Endothelial cell of umbilical vein (primary cell): Measurements from ENCODE around the gene UPB1. TPM values are rescaled to one million over a fixed set of nuclear protein-coding genes. Genes with fewer than 3 reads are reported as not detected.

Experiments used
- BruUV-seq: library from RNA; stranded (reverse); fragments of 400-500 nt; replicated peaks from 2 replicates; lab custom pipeline; 2021; lab: Mats Ljungman, UMichigan
- CTCF ChIA-PET: fragments of 300-600, 350-600 bp; sonication (Branson Sonifier 250); formaldehyde crosslinking; loops from one replicate; lab custom pipeline; 2021; ENCODE audit warnings: antibody characterized with exemption, inconsistent platforms; lab: Charles Lee
- POLR2A ChIA-PET: fragments of 300-600, 350-600 bp; sonication (Branson Sonifier 250); formaldehyde crosslinking; loops from one replicate; lab custom pipeline; 2021; ENCODE audit warnings: antibody characterized with exemption, inconsistent platforms; lab: Charles Lee
- DNase-seq: peaks from one replicate; pipeline ENCODE4 v3.0.0-alpha.2; 2011; ENCODE audit warnings: low read depth, low spot score
- FAIRE-seq: peaks from 2 replicates; lab custom pipeline; 2011; peaks lifted over from hg19 to GRCh38; lab: Jason Lieb, UNC
- H2AFZ ChIP-seq: 2 replicates; pipeline ENCODE4 v1.6.0; 2012; ENCODE audit warnings: low read depth, low read length, control low read depth, inconsistent platforms
- H3K27ac ChIP-seq: 2 replicates; pipeline ENCODE4 v1.5.1; 2011; ENCODE audit warnings: low read depth, mild to moderate bottlenecking, control low read depth, low read length, moderate library complexity; ENCODE audit not compliant: insufficient read depth
- H3K27me3 ChIP-seq, 2 experiments: 2 replicates each; pipeline versions ENCODE4 v1.6.0 to v1.6.1; 2011; ENCODE audit warnings: low read length in 2 of 2, mixed read lengths in 1 of 2; ENCODE audit not compliant: control insufficient read depth in 2 of 2, insufficient read depth in 2 of 2
- H3K36me3 ChIP-seq, 2 experiments: 2 replicates in 1 of 2; 3 replicates in 1 of 2; pipeline ENCODE4 v1.5.1; 2011; ENCODE audit warnings: low read length in 2 of 2, mild to moderate bottlenecking in 1 of 2, moderate library complexity in 1 of 2; ENCODE audit not compliant: control insufficient read depth in 2 of 2, insufficient read depth in 2 of 2; ENCODE audit errors: extremely low read depth in 1 of 2
- H3K4me1 ChIP-seq: 3 replicates; pipeline ENCODE4 v1.5.1; 2011; ENCODE audit warnings: mild to moderate bottlenecking, low read length; ENCODE audit not compliant: control insufficient read depth, insufficient read depth; ENCODE audit errors: extremely low read depth
- H3K4me2 ChIP-seq: 2 replicates; pipeline ENCODE4 v1.6.1; 2011; ENCODE audit warnings: low read length, control low read depth, mixed read lengths; ENCODE audit not compliant: insufficient read depth
- H3K4me3 ChIP-seq, 3 experiments: fragments of 200-600 bp in 1 of 3; sonication (generic), shearing (Covaris generic) in 1 of 3; replicated peaks in 1 of 3; 2 replicates each; pipeline ENCODE4 v1.5.1; 2011 to 2016; ENCODE audit warnings: control low read depth in 3 of 3, low read length in 3 of 3, mild to moderate bottlenecking in 2 of 3, inconsistent platforms in 1 of 3, low read depth in 1 of 3, moderate library complexity in 1 of 3; ENCODE audit not compliant: insufficient read depth in 1 of 3
- H3K79me2 ChIP-seq: 2 replicates; pipeline ENCODE4 v1.6.0; 2012; ENCODE audit warnings: low read length, inconsistent platforms; ENCODE audit not compliant: control insufficient read depth, insufficient read depth
- H3K9ac ChIP-seq: replicated peaks from 2 replicates; pipeline ENCODE3; 2011; ENCODE audit warnings: low read length, control low read depth; ENCODE audit not compliant: insufficient read depth; ENCODE audit errors: extremely low read depth
- H3K9me1 ChIP-seq: replicated peaks from 3 replicates; pipeline ENCODE4 v1.6.0; 2011; ENCODE audit warnings: mild to moderate bottlenecking, low read length; ENCODE audit not compliant: control insufficient read depth, insufficient read depth; ENCODE audit errors: extremely low read depth
- H3K9me3 ChIP-seq: replicated peaks from 2 replicates; pipeline ENCODE4 v1.5.1; 2012; ENCODE audit warnings: low read length, inconsistent platforms; ENCODE audit not compliant: control insufficient read depth, insufficient read depth
- H4K20me1 ChIP-seq: replicated peaks from 2 replicates; pipeline ENCODE3; 2011; ENCODE audit warnings: mild to moderate bottlenecking, low read length; ENCODE audit not compliant: control insufficient read depth, insufficient read depth; ENCODE audit errors: extremely low read depth
- GATA2 ChIP-seq: IDR thresholded peaks from 2 replicates; pipeline ENCODE4 v1.7.0; 2011; ENCODE audit warnings: low read depth, mild to moderate bottlenecking, moderate library complexity, mixed read lengths, low read length; ENCODE audit not compliant: insufficient read length, insufficient read depth
- MYC ChIP-seq: IDR thresholded peaks from one replicate; pipeline ENCODE4 v1.6.1; 2011; ENCODE audit warnings: mild to moderate bottlenecking, low read depth, low read length
- POLR2A ChIP-seq: IDR thresholded peaks from 2 replicates; pipeline ENCODE4 v1.6.1; 2012; ENCODE audit warnings: low read depth, mild to moderate bottlenecking, control low read depth, low read length
- POLR2AphosphoS5 ChIP-seq: IDR thresholded peaks from 2 replicates; pipeline ENCODE4 v1.6.1; 2012; ENCODE audit warnings: low read depth, mild to moderate bottlenecking, control low read depth, low read length, moderate library complexity; ENCODE audit not compliant: insufficient read depth
- dilution Hi-C: fragments of 300-500 bp; cut with MboI; formaldehyde crosslinking; loops from one replicate; pipeline ENCODE4 v1.15.0; 2019; ENCODE audit warnings: low sequenced_read_pairs; ENCODE audit not compliant: extremely low pct_ligation_motif_present
- intact Hi-C: fragments of 100-400 bp; cut with micrococcal nuclease; formaldehyde crosslinking; loops from one replicate; pipeline ENCODE4 v1.10.0; 2022
- polyA plus RNA-seq, 4 experiments: library from polyadenylated mRNA; depleted of rRNA in 3 of 4; stranded (reverse) in 3 of 4; unstranded in 1 of 4; fragments of >200 nt; gene quantifications; 2 replicates each; pipeline versions ENCODE4 v1.2.1 to v1.2.3, GENCODE V29; 2011 to 2012; ENCODE audit warnings: missing spikeins in 1 of 4
- total RNA-seq: library from RNA; stranded (reverse); gene quantifications from 2 replicates; pipeline ENCODE4 v1.2.3, GENCODE V29; 2021
- TF ChIP-seq, protein P1 (sequence below), 2 donors: IDR thresholded peaks; 1 replicate in 1 of 2; 2 replicates in 1 of 2; pipeline ENCODE4 v1.5.1; 2011; ENCODE audit warnings: low read length in 2 of 2, mild to moderate bottlenecking in 2 of 2, moderate library complexity in 2 of 2, control low read depth in 1 of 2, inconsistent platforms in 1 of 2, low read depth in 1 of 2; ENCODE audit not compliant: insufficient read depth in 1 of 2; ENCODE audit errors: extremely low read depth in 1 of 2
- TF ChIP-seq, protein P2 (sequence below): IDR thresholded peaks from 2 replicates; pipeline ENCODE4 v1.6.1; 2011; ENCODE audit not compliant: insufficient read depth, insufficient read length

UPB1 gene
- total and polyA plus RNA-seq, 2 donors (not counting 3 experiments of a cell fraction or from before 2014, with no cell fraction given) = 0.30 to 0.80 TPM

DNA sequence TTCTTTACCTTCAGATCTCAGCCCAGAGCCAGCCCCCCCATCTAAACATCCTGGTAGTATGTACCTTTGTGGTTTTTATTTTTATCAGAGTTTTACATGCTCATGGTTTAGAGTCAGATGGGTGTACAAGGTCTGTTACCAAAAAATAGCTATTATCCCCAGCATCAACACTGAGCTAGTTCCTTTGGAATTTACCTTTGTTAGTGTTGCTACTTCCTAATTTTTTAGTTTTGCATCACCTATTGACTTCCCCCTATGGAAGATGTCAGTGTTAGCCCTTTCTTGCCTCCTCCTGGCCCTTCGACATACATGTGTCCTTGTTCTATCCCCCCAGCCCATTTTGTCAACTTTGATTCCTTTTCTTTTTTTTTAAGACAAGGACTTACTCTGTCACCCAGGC lies 7.4 kb downstream of the UPB1 start:
- Histone ChIP-seq H2AFZ (no peak overlapping the region), H3K27ac (no peak overlapping the region), H3K36me3 (no peaks in the 10 kb centered on the region), H3K9me3 (no peaks in the 10 kb centered on the region), H3K79me2 (no peaks in the 10 kb centered on the region), H3K4me3 (no peak overlapping the region), H3K9me1 (no peaks in the 10 kb centered on the region), H3K9ac (no peak overlapping the region), H3K4me2 (no peak overlapping the region), H3K27me3 (no peaks in the 10 kb centered on the region), H3K4me1 (peaks cover 12% of the 10 kb centered on the region), H4K20me1 (no peaks in the 10 kb centered on the region)
- ChIA-PET POLR2A (no interaction called here), CTCF (interaction anchor here (0.6 to 4.0 kb wide), 34 partner anchors 8 to 270 kb away, joined by 3 to 64 read pairs (median 5); partner anchors contain the start of genes ADORA2A and SPECC1L)
- intact Hi-C loops = loop anchor here (5.0 kb wide), 1 partner anchor 230 kb away; the partner anchor contains the start of gene SPECC1L
- BruUV-seq = no TSS peak
- DNase-seq (no peak), FAIRE-seq (no peak)
- dilution Hi-C loops = no loop called here
- no peak for TF ChIP-seq MYC
- TF ChIP-seq, protein P1, sequence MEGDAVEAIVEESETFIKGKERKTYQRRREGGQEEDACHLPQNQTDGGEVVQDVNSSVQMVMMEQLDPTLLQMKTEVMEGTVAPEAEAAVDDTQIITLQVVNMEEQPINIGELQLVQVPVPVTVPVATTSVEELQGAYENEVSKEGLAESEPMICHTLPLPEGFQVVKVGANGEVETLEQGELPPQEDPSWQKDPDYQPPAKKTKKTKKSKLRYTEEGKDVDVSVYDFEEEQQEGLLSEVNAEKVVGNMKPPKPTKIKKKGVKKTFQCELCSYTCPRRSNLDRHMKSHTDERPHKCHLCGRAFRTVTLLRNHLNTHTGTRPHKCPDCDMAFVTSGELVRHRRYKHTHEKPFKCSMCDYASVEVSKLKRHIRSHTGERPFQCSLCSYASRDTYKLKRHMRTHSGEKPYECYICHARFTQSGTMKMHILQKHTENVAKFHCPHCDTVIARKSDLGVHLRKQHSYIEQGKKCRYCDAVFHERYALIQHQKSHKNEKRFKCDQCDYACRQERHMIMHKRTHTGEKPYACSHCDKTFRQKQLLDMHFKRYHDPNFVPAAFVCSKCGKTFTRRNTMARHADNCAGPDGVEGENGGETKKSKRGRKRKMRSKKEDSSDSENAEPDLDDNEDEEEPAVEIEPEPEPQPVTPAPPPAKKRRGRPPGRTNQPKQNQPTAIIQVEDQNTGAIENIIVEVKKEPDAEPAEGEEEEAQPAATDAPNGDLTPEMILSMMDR (IDR thresholded peaks at IDR 0.05; ENCODE audit: extremely low read depth in 1 of 2, insufficient read depth in 1 of 2, low read depth in 1 of 2, low read length in 2 of 2) = no peak
- TF ChIP-seq, protein P2, sequence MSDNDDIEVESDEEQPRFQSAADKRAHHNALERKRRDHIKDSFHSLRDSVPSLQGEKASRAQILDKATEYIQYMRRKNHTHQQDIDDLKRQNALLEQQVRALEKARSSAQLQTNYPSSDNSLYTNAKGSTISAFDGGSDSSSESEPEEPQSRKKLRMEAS = no peak
- no peak for TF ChIP-seq GATA2
- no peak for TF ChIP-seq POLR2A
- no peak for TF ChIP-seq POLR2AphosphoS5
